Activated T-helper 9 cell treated with anti-CD3 and anti-CD28 coated beads, Interleukin-2, amount 50 U/mL, for 16 hours (primary cell): Measurements from ENCODE around the gene PAX2.

ENCODE experiments used
- DNase-seq: peaks from one replicate; pipeline ENCODE4 v3.0.0-alpha.2; 2020; ENCODE audit warnings: low read depth

PAX2 gene

DNA sequence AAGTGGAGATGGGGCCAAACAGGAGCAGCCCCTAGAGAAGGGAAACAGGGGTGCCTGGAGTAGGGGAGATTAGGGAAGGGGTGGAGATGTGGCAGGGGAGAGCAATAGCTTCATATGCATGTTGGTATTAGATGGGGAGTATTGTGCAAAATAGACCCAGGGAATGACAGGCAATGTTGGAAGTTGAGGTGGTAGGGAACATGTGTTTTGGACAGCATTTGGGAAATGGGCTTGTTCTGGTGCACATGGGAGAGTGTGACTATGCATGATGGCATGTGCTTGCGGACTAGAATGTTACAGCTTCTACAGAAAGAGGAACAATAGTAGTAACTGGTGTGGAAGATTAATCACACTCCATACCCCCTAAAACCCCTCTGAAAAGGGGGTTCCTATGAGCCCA, 10.4 kb downstream of the PAX2 start:
- no peak for DNase-seq

DNA sequence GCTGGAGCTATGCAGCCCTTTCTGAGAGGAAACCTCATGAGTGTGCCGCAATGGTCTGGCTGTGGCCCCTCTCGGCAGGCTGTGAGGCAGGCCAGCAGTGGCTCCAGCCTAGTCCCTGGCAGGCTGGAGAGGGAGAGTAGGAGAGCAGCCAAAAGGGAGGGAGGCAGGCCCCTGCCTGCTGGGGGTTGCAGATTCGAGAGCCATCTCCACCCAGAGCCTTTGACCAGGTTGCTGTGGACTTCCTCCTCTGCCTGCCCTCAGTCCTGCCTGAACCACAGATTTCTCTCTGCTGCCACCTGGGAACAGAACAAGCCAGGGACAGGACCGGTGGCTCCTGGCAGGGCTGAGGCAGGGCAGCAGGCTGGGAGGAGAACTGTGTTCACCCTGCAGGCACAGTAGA, 13.9 kb downstream of the PAX2 start:
- DNase-seq = no peak

DNA sequence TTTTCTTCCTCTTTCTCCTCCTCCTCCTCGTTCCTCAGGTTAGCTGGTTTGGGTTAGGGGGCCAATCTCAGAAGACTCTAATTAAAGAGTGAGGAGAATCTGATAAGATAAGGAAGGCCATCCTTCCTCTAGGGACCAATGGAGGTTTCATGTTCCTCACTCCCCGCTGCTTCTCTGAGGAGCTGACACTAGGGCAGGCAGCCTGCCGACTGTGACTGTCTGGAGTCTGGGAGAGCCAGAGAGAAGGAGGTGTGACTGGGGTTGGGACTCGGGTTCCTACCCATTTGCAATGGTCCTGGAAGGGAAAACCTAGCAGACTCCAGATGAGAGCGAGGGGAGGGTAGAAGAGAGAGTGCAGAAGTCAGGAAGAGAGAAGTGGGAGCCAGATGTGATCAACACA, 15.3 kb downstream of the PAX2 start:
- no peak for DNase-seq

DNA sequence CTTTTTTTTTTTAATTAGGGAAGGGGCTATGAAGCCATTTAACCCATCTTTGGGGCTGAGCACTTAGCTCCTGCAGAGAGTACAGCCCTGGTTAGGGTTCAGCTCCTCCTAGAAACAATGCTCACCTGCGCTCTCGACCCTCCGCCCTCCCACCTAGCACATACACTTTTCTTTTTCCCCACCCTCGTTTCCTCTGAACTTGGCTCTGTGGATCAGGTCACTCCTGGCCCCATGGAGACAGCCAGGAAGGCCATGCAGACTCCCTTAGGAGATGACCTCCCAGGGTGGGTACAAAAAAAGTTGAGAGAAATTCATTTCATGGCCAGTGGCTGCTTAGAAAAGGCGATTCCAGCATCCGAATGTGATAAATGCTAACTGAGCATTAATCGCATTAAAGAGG, 15.8 kb downstream of the PAX2 start:
- DNase-seq = no peak

GRCh38 chr10:100763043-100763747, 17.8 kb downstream of the PAX2 start:
- DNase-seq = no peak

DNA sequence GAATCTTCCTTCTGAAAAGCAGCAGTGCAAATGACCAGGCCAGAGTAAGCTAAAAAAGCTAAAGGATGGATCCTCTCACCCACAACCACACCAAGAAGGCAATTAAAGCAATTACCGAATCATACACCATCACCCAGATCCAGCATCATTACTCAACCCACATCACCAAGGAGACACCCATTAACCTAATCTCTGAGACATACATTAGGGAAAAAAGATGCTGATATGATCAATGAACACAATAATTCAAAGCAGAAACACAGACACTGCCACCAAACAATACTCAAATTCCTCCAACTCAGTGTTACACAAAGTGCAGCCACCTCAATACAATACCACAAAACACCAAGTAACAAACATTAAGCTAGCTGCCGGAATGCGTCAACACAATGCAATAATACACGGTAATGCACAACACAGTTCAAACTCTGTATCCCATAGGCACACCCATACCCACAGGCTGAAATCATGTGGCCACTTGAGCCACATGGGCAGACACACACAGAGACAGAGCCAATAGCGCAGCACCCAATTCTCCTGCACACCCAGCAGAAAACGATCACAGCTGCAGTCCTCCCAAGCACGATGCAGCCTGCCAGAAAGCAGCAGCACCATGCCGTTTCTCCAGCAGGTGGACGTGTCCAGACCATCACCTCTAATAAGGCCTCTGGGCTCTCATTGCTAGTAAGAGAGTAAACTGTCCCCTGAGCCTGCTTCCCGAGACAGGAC, 21.5 kb downstream of the PAX2 start:
- DNase-seq = no peak

GRCh38 chr10:100767422-100767775, 22.0 kb downstream of the PAX2 start:
- no peak for DNase-seq

DNA sequence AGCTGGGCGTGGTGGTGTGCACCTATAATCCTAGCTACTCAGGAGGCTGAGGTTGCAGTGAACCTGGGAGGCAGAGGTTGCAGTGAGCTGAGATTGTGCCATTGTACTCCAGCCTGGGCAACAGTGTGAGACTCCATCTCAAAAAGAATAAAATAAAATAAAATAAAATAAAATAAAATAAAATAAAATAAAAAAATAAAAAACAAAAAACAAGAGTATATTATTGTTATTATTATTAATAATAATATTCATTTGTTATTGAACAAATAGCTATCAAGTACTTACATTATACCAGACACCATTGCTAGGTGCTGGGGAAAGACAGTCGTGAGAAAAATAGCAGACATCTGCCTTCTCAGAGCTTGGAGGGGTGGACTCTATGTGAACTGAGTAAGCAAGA, 24.1 kb downstream of the PAX2 start:
- DNase-seq = no peak

GRCh38 chr10:100773646-100774045, 28.3 kb downstream of the PAX2 start:
- no peak for DNase-seq

DNA sequence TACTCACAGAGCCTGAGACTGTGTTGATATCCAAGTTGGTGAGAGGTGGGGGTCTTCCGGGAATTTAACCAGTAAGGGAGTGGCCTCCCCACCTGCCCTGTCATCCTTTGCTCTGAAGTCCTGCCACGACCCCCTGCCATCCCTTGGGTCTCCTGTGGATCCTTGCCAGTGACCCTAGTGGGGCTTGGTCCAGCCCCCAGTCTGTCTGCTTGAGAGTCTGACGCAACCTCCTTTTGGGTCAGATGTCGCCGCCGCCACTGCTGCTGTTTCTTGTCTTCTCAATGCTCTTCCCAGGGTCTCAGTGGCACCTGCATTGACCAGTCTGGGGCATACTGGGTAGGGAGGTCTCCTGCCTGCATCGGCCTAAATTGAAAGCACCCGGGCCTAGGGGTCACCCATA, 28.8 kb downstream of the PAX2 start:
- no peak for DNase-seq

GRCh38 chr10:100774876-100775275, 29.5 kb downstream of the PAX2 start:
- DNase-seq = no peak

DNA sequence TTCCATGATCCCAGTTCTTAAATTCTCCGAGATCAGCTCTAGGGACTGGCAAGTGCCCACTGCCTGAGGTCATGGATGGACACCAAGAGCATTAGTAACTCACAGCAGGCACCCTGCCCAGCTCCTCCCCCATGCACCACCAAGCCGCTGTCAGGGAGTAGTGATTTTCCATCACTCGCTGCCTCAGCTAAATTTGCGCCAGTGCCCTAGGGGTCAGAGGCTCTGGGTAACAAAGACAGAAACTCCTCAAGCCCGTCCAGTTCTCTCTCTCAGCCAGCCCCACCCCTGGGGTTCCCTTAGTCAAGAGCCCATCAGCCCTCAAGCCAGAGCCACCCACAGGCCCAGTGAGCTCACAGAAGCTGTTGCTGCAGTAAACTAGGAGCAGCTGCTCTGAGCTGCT, 30.0 kb downstream of the PAX2 start:
- DNase-seq = no peak

- no peak for DNase-seq
Measured at GRCh38 chr10:100775871-100776270, 30.5 kb downstream of the PAX2 start.

- DNase-seq = no peak
Measured at GRCh38 chr10:100776671-100777070, 31.3 kb downstream of the PAX2 start.

GRCh38 chr10:100779329-100779728, 33.9 kb downstream of the PAX2 start:
- no peak for DNase-seq

- DNase-seq = no peak
Measured at GRCh38 chr10:100780324-100780723, 34.9 kb downstream of the PAX2 start.

DNA sequence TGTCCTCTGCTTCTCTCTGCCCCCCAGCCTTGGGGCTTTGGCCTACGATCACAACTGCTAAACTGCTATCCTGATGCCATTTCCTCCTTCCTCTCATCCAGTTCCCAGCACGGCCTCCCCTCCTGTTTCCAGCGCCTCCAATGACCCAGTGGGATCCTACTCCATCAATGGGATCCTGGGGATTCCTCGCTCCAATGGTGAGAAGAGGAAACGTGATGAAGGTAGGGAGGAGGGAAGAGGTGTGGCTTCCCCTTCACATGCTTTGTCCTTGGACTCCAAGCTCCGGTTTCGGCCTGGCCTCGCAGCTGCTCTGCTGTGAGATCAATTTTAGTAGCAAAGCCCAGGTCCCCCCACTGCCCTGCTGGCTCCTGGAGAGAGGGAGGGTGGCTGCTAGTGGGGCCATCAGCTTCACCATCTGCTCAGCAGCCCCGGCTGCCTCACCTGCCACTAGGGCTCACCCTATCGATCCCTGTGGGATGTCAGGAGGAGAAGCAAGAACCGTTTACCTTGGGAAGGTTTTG, 35.8 kb downstream of the PAX2 start:
- no peak for DNase-seq

GRCh38 chr10:100782461-100783244, 37.3 kb downstream of the PAX2 start:
- DNase-seq = no peak

DNA sequence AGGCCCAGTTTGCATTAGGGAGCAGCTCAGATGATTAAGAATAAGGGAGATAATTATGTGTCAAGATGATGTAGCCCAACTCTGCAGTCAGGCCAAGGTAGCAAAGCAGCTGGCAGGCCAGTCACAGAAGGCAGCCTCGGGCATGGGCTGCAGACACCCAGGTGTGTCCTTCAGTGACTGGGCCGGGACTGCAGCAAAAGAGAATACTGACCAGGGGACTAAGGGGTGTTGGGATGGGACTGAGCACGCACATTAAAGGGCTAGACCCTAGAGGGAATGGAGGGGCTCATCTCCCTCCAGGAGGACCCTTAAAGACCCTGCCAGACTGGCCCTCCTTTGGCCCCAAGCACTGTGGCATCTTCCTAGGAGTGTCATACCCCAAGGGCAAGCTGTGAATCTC, 38.7 kb downstream of the PAX2 start:
- DNase-seq = no peak

DNA sequence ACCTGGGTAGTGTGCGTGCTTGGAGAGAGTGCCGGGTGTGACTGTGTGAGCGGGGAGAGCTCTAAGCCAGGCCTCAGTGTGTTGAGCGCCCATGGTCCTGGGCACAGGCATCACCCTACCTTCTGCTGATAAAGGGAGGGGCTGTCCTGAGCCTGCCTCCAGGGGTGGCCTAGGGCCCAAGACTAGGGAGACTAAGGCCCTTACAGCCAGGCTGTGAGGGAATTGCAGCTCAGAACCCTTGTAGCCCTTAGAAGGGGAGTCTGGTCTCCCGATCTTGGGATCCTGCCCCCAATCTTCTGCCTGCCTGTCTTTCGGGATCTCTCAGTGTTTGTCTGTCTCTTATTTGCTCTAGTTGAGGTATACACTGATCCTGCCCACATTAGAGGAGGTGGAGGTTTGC, 41.2 kb downstream of the PAX2 start:
- DNase-seq = no peak

DNA sequence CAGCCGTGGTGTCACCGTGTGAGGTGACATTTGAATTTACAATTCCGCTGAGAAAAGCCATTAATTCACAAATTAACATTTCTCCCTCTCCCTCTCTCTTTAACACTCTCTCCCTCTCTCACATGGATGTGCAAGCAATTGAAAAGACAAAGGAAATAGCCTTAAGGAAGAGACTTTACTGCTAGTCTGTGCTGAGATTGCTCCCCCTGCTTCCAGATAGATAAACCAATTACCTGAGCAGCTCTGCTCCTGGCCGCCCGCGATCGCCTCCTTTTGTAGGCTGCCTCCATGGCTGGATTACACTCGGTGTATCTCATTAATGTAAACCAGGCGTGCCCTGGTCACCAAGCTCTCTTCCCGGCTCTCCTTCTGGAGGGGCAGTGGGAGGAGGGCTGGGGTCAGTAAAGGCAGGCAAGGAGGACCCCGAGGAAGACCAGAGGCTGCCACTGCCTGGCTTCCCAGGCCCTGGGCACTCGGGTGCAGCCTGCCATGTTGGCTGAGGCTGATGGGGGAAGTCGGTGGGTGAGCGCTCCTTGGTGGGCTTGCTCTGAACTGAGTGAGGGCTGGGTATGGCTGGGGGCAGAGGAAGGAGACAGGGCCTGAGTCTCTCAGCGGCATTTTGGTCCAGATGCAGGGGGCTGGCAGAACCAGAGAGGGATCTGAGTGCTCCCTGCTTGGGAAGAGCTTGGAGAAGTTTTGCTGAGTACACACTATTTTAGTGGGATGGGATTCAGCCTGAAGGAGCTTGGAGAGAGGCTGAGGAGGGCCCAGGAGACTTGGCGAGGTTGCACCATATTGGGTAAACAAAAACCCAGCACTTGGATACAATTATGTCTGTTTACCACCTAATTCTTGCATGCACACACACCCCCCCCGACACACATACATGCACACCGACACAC, 42.9 kb downstream of the PAX2 start:
- no peak for DNase-seq

GRCh38 chr10:100790761-100791208, 45.4 kb downstream of the PAX2 start:
- no peak for DNase-seq
